Measurements from ENCODE around the gene GAST. TPM values are rescaled to one million over a fixed set of nuclear protein-coding genes. Genes with fewer than 3 reads are reported as not detected.
"Not testable (repeated sequence)": the region's sequence is repeated elsewhere in the genome, so short reads cannot be mapped to it uniquely, and the experiment has no call there.

Gene GAST
- total and polyA plus RNA-seq, 12 donors: not detected

- 64 to 73% (median 68%) methylated on average over 4 of the region's 4 CpGs for WGBS, 4 donors
- H3K9me3 ChIP-seq (replicated peaks in 1 of 3): no peaks in the 10 kb centered on the region
- DNase-seq: no peak
- H3K27ac ChIP-seq: peak overlapping the region in 1 of 5 donors; percentile 26
- H3K4me3 ChIP-seq: no peak overlapping the region
- no peaks in the 10 kb centered on the region for H3K27me3 ChIP-seq
- H3K36me3 ChIP-seq (replicated peaks in 1 of 2): no peaks in the 10 kb centered on the region
- TF ChIP-seq POLR2A (IDR thresholded peaks at IDR 0.05) (no peak), CTCF (IDR thresholded peaks at IDR 0.05) (no peak)
- intact Hi-C loops (cut with DNase I): no loop called here
- peaks cover 0 to 7% of the 10 kb centered on the region in 2 donors for H3K4me1 ChIP-seq (replicated peaks in 1 of 2)
Observed at GRCh38 chr17:41684035-41684434, 28.1 kb upstream of the GAST start.

GRCh38 chr17:41685753-41686152 lies 26.4 kb upstream of the GAST start:
- H3K9me3 ChIP-seq (replicated peaks in 1 of 3); intact Hi-C loops (cut with DNase I); H3K27me3 ChIP-seq; DNase-seq; H3K4me3 ChIP-seq; H3K27ac ChIP-seq: not testable (repeated sequence)
- Histone ChIP-seq H3K4me1 (replicated peaks in 1 of 2) (peaks cover 9 to 18% of the 10 kb centered on the region in 2 donors), H3K36me3 (replicated peaks in 1 of 2) (peaks cover 0 to 14% of the 10 kb centered on the region in 2 donors)
- 90 to 94% (median 92%) methylated on average over 13 of the region's 13 CpGs for WGBS, 4 donors

- 82 to 87% (median 83%) methylated on average over 4 of the region's 4 CpGs for WGBS, 4 donors
- intact Hi-C loops (cut with DNase I): no loop called here
Observed at GRCh38 chr17:41686281-41686680, 25.9 kb upstream of the GAST start.

GRCh38 chr17:41687828-41688640 lies 24.1 kb upstream of the GAST start:
- peak overlapping the region; percentile 71 to 100 (median 100) for H3K27ac ChIP-seq
- peaks cover 0 to 37% of the 10 kb centered on the region in 2 donors for H3K36me3 ChIP-seq (replicated peaks in 1 of 2)
- H3K9me3 ChIP-seq (replicated peaks in 1 of 3): no peaks in the 10 kb centered on the region
- peaks cover 13 to 34% of the 10 kb centered on the region in 2 donors for H3K4me1 ChIP-seq (replicated peaks in 1 of 2)
- no peaks in the 10 kb centered on the region for H3K27me3 ChIP-seq
- intact Hi-C loops (cut with DNase I): no loop called here
- peak; percentile 75 to 91 (median 81) for DNase-seq
- peak in 2 of 6 experiments; percentile 17 for TF ChIP-seq CTCF (IDR thresholded peaks at IDR 0.05)
- peak in 1 of 2 donors; percentile 72 for TF ChIP-seq POLR2A (IDR thresholded peaks at IDR 0.05)
- WGBS, 4 donors: 3 to 6% (median 5%) methylated on average over 22 to 23 of the region's 23 CpGs
- H3K4me3 ChIP-seq: peak overlapping the region in 3 of 4 donors; percentile 10 to 56 (median 21)

More at GRCh38 chr17:41686281-41686680, 25.9 kb upstream of the GAST start:
- H3K27me3 ChIP-seq: no peaks in the 10 kb centered on the region
- no peak for DNase-seq
- H3K9me3 ChIP-seq (replicated peaks in 1 of 3): no peaks in the 10 kb centered on the region
- TF ChIP-seq POLR2A (IDR thresholded peaks at IDR 0.05) (no peak), CTCF (IDR thresholded peaks at IDR 0.05) (no peak)
- no peak overlapping the region for H3K27ac ChIP-seq
- no peak overlapping the region for H3K4me3 ChIP-seq
- H3K4me1 ChIP-seq (replicated peaks in 1 of 2): peaks cover 13 to 23% of the 10 kb centered on the region in 2 donors
- H3K36me3 ChIP-seq (replicated peaks in 1 of 2): peaks cover 0 to 19% of the 10 kb centered on the region in 2 donors
